ENCODE measurements around the gene PTPRG. TPM values are rescaled to one million over a fixed set of nuclear protein-coding genes. Genes with fewer than 3 reads are reported as not detected.

The PTPRG gene
- total RNA-seq, 1 experiment from 2014 or later = 11.7 TPM

DNA sequence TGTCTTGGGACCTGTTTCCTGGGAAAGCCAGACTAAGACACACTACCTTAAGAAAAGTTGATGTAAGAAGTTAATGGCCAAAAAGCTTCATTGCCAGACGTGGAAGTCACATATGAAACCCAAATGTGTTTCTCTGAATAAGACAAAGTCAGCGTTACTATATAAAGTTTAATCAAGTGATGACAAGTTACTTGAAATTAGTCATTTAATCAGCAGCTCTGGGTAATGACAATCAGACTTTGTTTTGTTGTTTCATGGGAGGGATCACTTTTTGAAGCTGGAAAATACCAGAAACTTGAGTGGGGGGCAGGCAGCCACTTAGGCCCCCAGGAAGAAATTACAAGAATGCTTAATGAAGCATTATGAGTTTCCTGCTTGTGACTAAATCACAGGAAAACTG, 218.6 kb downstream of the PTPRG start:
- Histone ChIP-seq H3K27me3 (replicated peaks; ENCODE audit: insufficient read depth, low read depth, low read length, poor library complexity) (no peaks in the 10 kb centered on the region), H3K27ac (ENCODE audit: low read depth, low read length, poor library complexity, severe bottlenecking) (no peak overlapping the region), H3K9me3 (ENCODE audit: low read depth, low read length, poor library complexity, severe bottlenecking) (no peaks in the 10 kb centered on the region), H3K4me1 (ENCODE audit: insufficient read depth, low read length, poor library complexity, severe bottlenecking) (peaks cover 6% of the 10 kb centered on the region), H3K4me3 (ENCODE audit: low read depth, low read length, poor library complexity, severe bottlenecking) (no peak overlapping the region), H3K36me3 (ENCODE audit: insufficient read depth, low read length, poor library complexity, severe bottlenecking) (no peaks in the 10 kb centered on the region)
- ChIA-PET POLR2A (ENCODE audit: low non-redundant PET) (no interaction called here), CTCF (no interaction called here)
- intact Hi-C loops (cut with micrococcal nuclease; ENCODE audit: unreplicated experiment) = no loop called here
- no TSS peak for BruUV-seq (replicated peaks)
- TF ChIP-seq, protein P1, sequence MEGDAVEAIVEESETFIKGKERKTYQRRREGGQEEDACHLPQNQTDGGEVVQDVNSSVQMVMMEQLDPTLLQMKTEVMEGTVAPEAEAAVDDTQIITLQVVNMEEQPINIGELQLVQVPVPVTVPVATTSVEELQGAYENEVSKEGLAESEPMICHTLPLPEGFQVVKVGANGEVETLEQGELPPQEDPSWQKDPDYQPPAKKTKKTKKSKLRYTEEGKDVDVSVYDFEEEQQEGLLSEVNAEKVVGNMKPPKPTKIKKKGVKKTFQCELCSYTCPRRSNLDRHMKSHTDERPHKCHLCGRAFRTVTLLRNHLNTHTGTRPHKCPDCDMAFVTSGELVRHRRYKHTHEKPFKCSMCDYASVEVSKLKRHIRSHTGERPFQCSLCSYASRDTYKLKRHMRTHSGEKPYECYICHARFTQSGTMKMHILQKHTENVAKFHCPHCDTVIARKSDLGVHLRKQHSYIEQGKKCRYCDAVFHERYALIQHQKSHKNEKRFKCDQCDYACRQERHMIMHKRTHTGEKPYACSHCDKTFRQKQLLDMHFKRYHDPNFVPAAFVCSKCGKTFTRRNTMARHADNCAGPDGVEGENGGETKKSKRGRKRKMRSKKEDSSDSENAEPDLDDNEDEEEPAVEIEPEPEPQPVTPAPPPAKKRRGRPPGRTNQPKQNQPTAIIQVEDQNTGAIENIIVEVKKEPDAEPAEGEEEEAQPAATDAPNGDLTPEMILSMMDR (conservative IDR thresholded peaks at IDR 0.05; ENCODE audit: low read depth, low read length) = no peak
- TF ChIP-seq EZH2 (IDR thresholded peaks at IDR 0.05; ENCODE audit: borderline replicate concordance, low read depth, low read length, poor library complexity, severe bottlenecking) = no peak
- no peak for DNase-seq (ENCODE audit: low spot score)

- POLR2A ChIA-PET (ENCODE audit: low non-redundant PET) = no interaction called here
- intact Hi-C loops (cut with micrococcal nuclease; ENCODE audit: unreplicated experiment) = no loop called here
- H3K27ac ChIP-seq (ENCODE audit: low read depth, low read length, poor library complexity, severe bottlenecking) = no peak overlapping the region
- no peak for TF ChIP-seq EZH2 (IDR thresholded peaks at IDR 0.05; ENCODE audit: borderline replicate concordance, low read depth, low read length, poor library complexity, severe bottlenecking)
- TF ChIP-seq, protein P1 (conservative IDR thresholded peaks at IDR 0.05; ENCODE audit: low read depth, low read length) = no peak
- H3K4me3 ChIP-seq (ENCODE audit: low read depth, low read length, poor library complexity, severe bottlenecking) = no peak overlapping the region
- CTCF ChIA-PET = no interaction called here
- no TSS peak for BruUV-seq (replicated peaks)
- no peaks in the 10 kb centered on the region for H3K36me3 ChIP-seq (ENCODE audit: insufficient read depth, low read length, poor library complexity, severe bottlenecking)
- DNase-seq (ENCODE audit: low spot score) = peak; percentile 18
- H3K4me1 ChIP-seq (ENCODE audit: insufficient read depth, low read length, poor library complexity, severe bottlenecking) = peaks cover 6% of the 10 kb centered on the region
- H3K27me3 ChIP-seq (replicated peaks; ENCODE audit: insufficient read depth, low read depth, low read length, poor library complexity) = no peaks in the 10 kb centered on the region
- no peaks in the 10 kb centered on the region for H3K9me3 ChIP-seq (ENCODE audit: low read depth, low read length, poor library complexity, severe bottlenecking)
Measured at GRCh38 chr3:61780455-61781228, 219.3 kb downstream of the PTPRG start.

DNA sequence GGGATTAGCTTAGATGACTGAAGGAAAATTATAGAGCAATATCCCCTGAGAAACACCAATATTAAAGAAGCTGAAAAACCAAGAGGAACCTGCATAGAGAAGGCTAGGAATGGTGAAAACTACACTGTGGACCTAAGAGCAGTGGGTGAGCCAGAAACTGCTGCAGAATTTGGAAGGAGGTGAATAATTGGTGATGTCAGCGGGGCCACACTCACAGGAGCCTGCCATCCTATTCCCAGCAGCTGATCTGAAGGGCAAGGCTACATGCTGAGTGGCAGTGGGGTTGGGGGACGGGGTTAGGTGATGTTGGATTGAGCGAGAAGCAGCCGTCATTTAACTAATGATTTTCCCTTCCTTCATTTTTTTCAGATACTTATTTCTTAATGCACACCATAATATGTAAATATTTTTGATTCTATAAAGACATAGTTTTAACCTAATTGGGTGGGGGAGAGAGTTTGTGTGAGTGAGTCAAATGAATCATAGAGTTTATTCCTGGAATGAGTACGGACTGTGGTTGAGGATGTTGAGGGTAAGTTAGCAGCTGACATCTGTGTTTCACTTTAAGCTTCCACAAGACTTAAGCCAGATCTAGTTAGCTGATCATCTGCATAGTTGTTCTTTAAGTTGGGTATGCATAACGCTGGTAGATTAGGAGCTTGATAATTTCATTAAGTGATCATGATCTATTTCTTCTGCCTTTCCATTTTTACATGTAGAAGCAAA, 222.8 kb downstream of the PTPRG start:
- BruUV-seq (replicated peaks) = no TSS peak
- intact Hi-C loops (cut with micrococcal nuclease; ENCODE audit: unreplicated experiment) = no loop called here
- TF ChIP-seq, protein P1 (conservative IDR thresholded peaks at IDR 0.05; ENCODE audit: low read depth, low read length) = no peak
- TF ChIP-seq EZH2 (IDR thresholded peaks at IDR 0.05; ENCODE audit: borderline replicate concordance, low read depth, low read length, poor library complexity, severe bottlenecking) = no peak
- no peak for DNase-seq (ENCODE audit: low spot score)
- no peaks in the 10 kb centered on the region for H3K27me3 ChIP-seq (replicated peaks; ENCODE audit: insufficient read depth, low read depth, low read length, poor library complexity)
- POLR2A ChIA-PET (ENCODE audit: low non-redundant PET) = no interaction called here
- H3K4me3 ChIP-seq (ENCODE audit: low read depth, low read length, poor library complexity, severe bottlenecking) = no peak overlapping the region
- no peak overlapping the region for H3K27ac ChIP-seq (ENCODE audit: low read depth, low read length, poor library complexity, severe bottlenecking)
- CTCF ChIA-PET = no interaction called here
- H3K36me3 ChIP-seq (ENCODE audit: insufficient read depth, low read length, poor library complexity, severe bottlenecking) = no peaks in the 10 kb centered on the region
- no peaks in the 10 kb centered on the region for H3K9me3 ChIP-seq (ENCODE audit: low read depth, low read length, poor library complexity, severe bottlenecking)
- H3K4me1 ChIP-seq (ENCODE audit: insufficient read depth, low read length, poor library complexity, severe bottlenecking) = no peaks in the 10 kb centered on the region
